Glomerular visceral epithelial cell (primary cell): ENCODE data around the gene USP15.
A peak's percentile ranks its signal among the peaks of the same experiment; 100 is the strongest.
"Not testable (repeated sequence)": the region's sequence is repeated elsewhere in the genome, so short reads cannot be mapped to it uniquely, and the experiment has no call there.

Source experiments
- DNase-seq: peaks from one replicate; pipeline ENCODE4 v3.0.0-alpha.2; 2016; ENCODE audit errors: extremely low spot score

The USP15 gene

GRCh38 chr12:62438098-62438692 lies 178.0 kb downstream of the USP15 start:
- peak; percentile 63 for DNase-seq

DNA sequence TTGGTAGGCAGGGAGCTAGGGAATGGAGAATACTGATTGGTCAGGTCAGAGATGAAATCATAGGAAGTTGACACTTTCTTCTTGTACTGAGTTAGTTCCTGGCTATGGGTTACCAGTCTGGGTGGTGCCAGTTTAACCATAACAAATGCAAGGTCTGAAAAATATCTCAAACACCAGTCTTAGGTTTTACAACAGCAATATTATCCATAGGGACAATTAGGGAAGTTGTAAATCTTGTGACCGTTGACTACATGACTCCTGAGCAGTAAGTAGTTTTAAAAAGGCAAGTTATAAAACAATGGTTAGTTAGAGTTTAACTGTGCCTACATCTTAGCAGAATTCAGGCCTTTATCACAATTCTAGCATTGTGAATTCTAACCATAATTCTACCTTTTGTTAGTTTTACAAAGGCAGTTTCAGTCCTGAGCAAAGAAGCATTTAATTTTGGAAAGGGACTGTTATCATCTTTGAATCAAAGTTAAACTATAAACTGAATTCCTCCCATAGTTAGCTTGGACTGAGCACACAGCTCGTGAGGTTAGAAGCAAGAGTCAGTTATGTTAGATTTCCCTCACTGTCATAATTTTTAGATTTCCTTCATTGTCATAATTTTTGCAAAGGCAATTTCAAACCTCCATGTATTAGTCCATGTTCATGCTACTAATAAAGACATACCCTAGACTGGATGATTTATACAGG lies 186.7 kb downstream of the USP15 start:
- no peak for DNase-seq

GRCh38 chr12:62448436-62448835 lies 188.2 kb downstream of the USP15 start:
- DNase-seq: no peak

GRCh38 chr12:62455429-62455828 lies 195.2 kb downstream of the USP15 start:
- DNase-seq: not testable (repeated sequence)

- no peak for DNase-seq
Measured at GRCh38 chr12:62458626-62459025, 198.4 kb downstream of the USP15 start.

DNA sequence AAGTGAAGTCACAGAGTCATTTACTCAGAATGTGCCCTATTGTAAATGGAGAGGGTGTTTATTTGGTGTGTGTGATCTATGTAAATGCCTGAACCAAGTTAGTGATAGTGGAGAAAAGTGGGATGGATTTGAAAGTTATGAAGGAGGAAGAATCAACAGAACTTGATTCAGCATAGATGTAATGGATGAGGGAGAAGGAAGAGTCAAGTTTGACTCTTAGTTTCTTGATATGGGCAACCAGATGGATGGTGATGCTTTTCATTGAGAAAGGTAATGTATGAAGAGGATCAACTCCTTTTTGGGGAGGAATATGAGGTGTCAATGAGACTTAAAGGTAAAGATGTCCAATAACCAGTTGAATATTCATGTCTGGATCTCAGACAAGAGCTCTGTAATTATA lies 199.8 kb downstream of the USP15 start:
- no peak for DNase-seq

- not testable (repeated sequence) for DNase-seq
Measured at GRCh38 chr12:62461171-62461837, 201.1 kb downstream of the USP15 start.

- DNase-seq: not testable (repeated sequence)
Measured at GRCh38 chr12:62463252-62463651, 203.0 kb downstream of the USP15 start.
